Common myeloid progenitor, CD34-positive (primary cell): Measurements from ENCODE around the gene MPPE1.

ENCODE experiments used
- CTCF ChIA-PET: fragments of 350-600 bp; sonication (Branson Sonifier 250); formaldehyde crosslinking; loops from one replicate; lab custom pipeline; 2021; ENCODE audit warnings: antibody characterized with exemption; lab: Charles Lee
- POLR2A ChIA-PET: fragments of 350-600 bp; sonication (Branson Sonifier 250); formaldehyde crosslinking; loops from one replicate; lab custom pipeline; 2021; ENCODE audit warnings: antibody characterized with exemption; lab: Charles Lee
- DNase-seq, 3 donors: peaks; one replicate each; pipeline versions ENCODE4 v3.0.0 to v3.0.0-alpha.2; 2013
- H3K27ac ChIP-seq, 2 experiments: 1 replicate in 1 of 2; 2 replicates in 1 of 2; pipeline ENCODE4 v1.7.0; 2013; ENCODE audit warnings: inconsistent platforms in 2 of 2, low read length in 2 of 2, mild to moderate bottlenecking in 2 of 2, low read depth in 1 of 2, moderate library complexity in 1 of 2; ENCODE audit not compliant: severe bottlenecking in 2 of 2, insufficient read depth in 1 of 2, poor library complexity in 1 of 2
- H3K27me3 ChIP-seq, 5 experiments: replicated peaks in 2 of 5; 1 replicate in 3 of 5; 2 replicates in 2 of 5; pipeline versions ENCODE4 v1.6.1 to v1.7.0; 2013; ENCODE audit warnings: low read length in 4 of 5, mild to moderate bottlenecking in 2 of 5, moderate library complexity in 2 of 5, inconsistent platforms in 1 of 5; ENCODE audit not compliant: insufficient read depth in 5 of 5, control insufficient read depth in 4 of 5
- H3K36me3 ChIP-seq, 4 experiments: 1 replicate in 2 of 4; 2 replicates in 2 of 4; pipeline versions ENCODE4 v1.6.1 to v1.7.0; 2013; ENCODE audit warnings: low read length in 3 of 4, control low read depth in 1 of 4, mild to moderate bottlenecking in 1 of 4; ENCODE audit not compliant: control insufficient read depth in 4 of 4, insufficient read depth in 4 of 4
- H3K4me1 ChIP-seq, 4 experiments: 1 replicate in 3 of 4; 2 replicates in 1 of 4; pipeline versions ENCODE4 v1.6.1 to v1.7.1; 2013; ENCODE audit warnings: low read length in 3 of 4, mild to moderate bottlenecking in 3 of 4, control low read depth in 1 of 4, inconsistent platforms in 1 of 4, moderate library complexity in 1 of 4; ENCODE audit not compliant: control insufficient read depth in 4 of 4, insufficient read depth in 4 of 4; ENCODE audit errors: control extremely low read depth in 1 of 4
- H3K4me3 ChIP-seq, 7 experiments: 1 replicate in 4 of 7; 2 replicates in 3 of 7; pipeline versions ENCODE4 v1.5.1 to v1.7.0; 2013; ENCODE audit warnings: mild to moderate bottlenecking in 7 of 7, low read length in 6 of 7, moderate library complexity in 6 of 7, inconsistent platforms in 2 of 7, low read depth in 2 of 7, control low read depth in 1 of 7; ENCODE audit not compliant: insufficient read depth in 4 of 7, control insufficient read depth in 1 of 7; ENCODE audit errors: extremely low read depth in 1 of 7
- H3K9me3 ChIP-seq, 5 experiments: 1 replicate in 4 of 5; 2 replicates in 1 of 5; pipeline versions ENCODE4 v1.6.1 to v1.7.1; 2013; ENCODE audit warnings: low read length in 4 of 5, mild to moderate bottlenecking in 2 of 5, inconsistent platforms in 1 of 5, low read depth in 1 of 5, moderate library complexity in 1 of 5; ENCODE audit not compliant: control insufficient read depth in 4 of 5, insufficient read depth in 2 of 5; ENCODE audit errors: control extremely low read depth in 1 of 5
- WGBS: methylation state at CpG from one replicate; pipeline ENCODE4 v1.1.5; 2013; ENCODE audit not compliant: insufficient coverage; 5-methylcytosine and 5-hydroxymethylcytosine counted together

MPPE1 gene

DNA sequence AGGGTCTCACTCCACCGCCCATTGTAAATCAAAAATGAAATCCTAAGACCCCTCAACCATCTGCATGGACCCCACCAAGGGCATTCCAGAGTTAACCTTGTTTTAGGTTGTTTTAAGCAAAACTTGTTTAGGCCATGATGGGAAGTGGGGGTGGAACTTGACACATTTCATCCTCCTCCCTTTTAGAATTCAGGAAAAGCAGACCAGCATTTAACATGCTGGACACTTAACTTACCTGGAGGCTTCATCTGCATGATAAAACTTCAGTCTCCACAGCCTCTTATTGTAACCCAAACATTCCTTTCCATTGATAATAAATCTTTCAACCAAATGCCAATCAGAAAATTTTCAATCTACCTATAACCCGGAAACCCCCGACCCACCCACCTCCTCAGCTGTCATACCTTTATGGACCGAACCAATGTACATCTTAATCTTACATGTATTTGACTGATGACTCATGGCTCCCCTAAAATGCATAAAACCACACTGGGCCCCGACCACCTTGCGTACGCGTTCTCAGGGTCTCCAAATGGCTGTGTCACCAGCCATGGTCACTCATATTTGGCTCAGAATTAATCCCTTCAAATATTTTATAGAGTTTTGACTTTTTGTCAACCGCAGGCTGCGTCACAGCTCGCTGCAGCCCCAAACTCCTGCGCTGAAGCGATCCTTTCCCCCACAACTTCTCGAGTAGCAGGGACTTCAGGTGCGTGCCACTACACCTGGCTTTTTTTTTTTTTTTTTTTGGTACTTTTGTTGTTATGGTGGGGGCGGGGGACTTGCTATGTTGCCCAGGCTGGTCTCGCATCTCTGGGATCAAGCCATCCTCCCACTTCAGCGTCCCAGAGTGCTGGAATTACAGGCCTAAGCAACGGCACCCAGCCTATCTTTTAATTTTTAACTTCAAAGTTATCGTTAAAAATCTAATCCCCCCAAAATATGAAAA, 917 bp downstream of the MPPE1 start:
- ChIA-PET POLR2A (no interaction called here), CTCF (no interaction called here)
- H3K4me3 ChIP-seq: peak overlapping the region in 6 of 7 experiments; percentile 79 to 95 (median 84)
- no peaks in the 10 kb centered on the region for H3K9me3 ChIP-seq
- H3K36me3 ChIP-seq: peaks cover 0 to 27% (median 7%) of the 10 kb centered on the region in 4 experiments
- DNase-seq: peak in 2 of 3 donors; percentile 18 to 46
- peak overlapping the region in 1 of 2 experiments; percentile 95 for H3K27ac ChIP-seq
- peaks cover 8 to 24% (median 18%) of the 10 kb centered on the region in 4 experiments for H3K4me1 ChIP-seq
- no peaks in the 10 kb centered on the region for H3K27me3 ChIP-seq
- 93% methylated on average over 13 of the region's 20 CpGs for WGBS

DNA sequence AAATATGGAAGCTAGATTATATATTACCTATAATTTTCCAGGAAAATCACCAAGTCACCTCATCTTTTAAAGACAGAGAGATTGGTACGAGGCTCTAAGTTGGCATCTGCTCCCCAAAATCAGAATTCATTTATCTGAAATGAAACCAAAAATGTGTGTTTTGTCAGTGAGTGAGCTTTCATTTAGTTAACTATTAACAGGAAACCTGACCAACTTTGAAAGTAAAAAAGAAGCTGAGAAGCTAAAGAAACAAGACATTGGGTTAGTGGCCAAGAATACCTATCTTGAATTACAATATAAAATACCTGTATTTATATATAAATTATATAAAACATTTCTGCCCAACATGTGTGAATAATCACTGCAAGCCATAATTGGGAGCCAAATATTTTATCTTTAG, 1.9 kb downstream of the MPPE1 start:
- no CpG with 5 or more reads among the region's 1 CpG for WGBS
- no peak for DNase-seq
- H3K4me1 ChIP-seq: peaks cover 8 to 24% (median 18%) of the 10 kb centered on the region in 4 experiments
- H3K27ac ChIP-seq: no peak overlapping the region
- peaks cover 0 to 32% (median 8%) of the 10 kb centered on the region in 4 experiments for H3K36me3 ChIP-seq
- ChIA-PET POLR2A (no interaction called here), CTCF (no interaction called here)
- H3K4me3 ChIP-seq: no peak overlapping the region
- no peaks in the 10 kb centered on the region for H3K9me3 ChIP-seq
- H3K27me3 ChIP-seq: no peaks in the 10 kb centered on the region

DNA sequence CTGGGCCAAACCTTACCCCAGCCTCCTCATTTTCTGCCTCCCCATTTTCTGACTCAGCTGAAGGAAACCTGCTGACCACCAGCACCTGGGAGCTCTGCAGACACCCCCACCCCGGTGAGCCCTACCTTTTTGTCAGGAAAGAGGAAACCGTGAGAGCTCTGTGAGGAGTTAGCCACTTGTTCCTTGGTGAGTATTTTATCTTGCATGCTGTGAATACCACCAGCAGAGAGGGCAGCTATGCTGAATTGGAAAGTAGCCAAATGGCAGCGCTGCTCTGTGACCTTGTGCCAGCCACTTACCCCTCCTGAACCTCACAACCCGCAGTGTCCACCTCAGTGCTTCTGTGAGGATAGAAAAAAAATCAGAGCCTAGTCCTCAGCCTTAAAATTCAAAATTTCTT, 2.5 kb downstream of the MPPE1 start:
- Histone ChIP-seq H3K27ac (no peak overlapping the region), H3K36me3 (peaks cover 0 to 32% (median 8%) of the 10 kb centered on the region in 4 experiments), H3K9me3 (no peaks in the 10 kb centered on the region), H3K4me1 (peaks cover 8 to 24% (median 18%) of the 10 kb centered on the region in 4 experiments), H3K4me3 (no peak overlapping the region), H3K27me3 (no peaks in the 10 kb centered on the region)
- ChIA-PET CTCF (no interaction called here), POLR2A (no interaction called here)
- 100% methylated on average over 4 of the region's 4 CpGs for WGBS
- DNase-seq: no peak

DNA sequence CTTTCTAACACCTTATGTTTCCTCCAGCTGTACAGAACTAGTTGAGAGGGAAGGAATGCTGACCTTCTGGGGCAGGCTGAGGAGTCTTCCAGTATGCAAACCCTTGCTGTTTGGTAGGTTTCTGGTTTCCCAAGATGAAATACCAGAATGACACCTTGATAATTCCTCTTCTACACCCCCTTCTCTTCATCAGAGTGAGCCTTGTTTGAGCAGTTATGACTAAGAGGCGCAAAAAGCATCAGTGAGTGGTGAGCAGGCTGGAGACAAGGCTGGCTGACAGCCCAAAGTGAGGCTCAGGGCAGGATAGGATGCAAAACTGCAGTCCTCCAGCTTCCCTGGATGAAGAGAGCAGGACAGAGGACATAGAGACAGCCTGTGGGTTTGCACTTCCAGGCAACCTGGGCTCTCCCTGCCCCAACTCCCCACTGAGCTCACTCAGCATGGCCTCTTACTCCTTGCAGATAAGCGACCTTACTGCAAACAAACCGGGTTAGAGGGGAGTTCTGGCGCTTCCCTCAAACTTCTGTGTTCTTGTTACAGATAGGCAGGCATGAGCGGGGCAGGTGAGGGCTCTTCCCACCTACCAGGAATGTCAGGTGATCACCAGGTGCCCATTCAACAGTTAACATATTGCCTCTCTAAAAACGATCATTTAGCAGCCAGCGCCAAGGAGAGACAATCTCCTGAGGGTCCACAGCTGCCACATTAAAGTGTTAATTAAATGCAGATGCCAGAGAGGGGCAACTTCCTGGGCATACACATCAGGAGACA, 5.4 kb downstream of the MPPE1 start:
- no peak overlapping the region for H3K27ac ChIP-seq
- H3K27me3 ChIP-seq: no peaks in the 10 kb centered on the region
- DNase-seq: no peak
- ChIA-PET CTCF (interaction anchor here (1.0 to 1.1 kb wide), 2 partner anchors 12 to 35 kb away, joined by 3 read pairs; no protein-coding TSS in a partner anchor), POLR2A (no interaction called here)
- no peak overlapping the region for H3K4me3 ChIP-seq
- peaks cover 3 to 12% (median 9%) of the 10 kb centered on the region in 4 experiments for H3K4me1 ChIP-seq
- H3K9me3 ChIP-seq: no peaks in the 10 kb centered on the region
- 95% methylated on average over 7 of the region's 7 CpGs for WGBS
- peaks cover 0 to 34% (median 11%) of the 10 kb centered on the region in 4 experiments for H3K36me3 ChIP-seq

DNA sequence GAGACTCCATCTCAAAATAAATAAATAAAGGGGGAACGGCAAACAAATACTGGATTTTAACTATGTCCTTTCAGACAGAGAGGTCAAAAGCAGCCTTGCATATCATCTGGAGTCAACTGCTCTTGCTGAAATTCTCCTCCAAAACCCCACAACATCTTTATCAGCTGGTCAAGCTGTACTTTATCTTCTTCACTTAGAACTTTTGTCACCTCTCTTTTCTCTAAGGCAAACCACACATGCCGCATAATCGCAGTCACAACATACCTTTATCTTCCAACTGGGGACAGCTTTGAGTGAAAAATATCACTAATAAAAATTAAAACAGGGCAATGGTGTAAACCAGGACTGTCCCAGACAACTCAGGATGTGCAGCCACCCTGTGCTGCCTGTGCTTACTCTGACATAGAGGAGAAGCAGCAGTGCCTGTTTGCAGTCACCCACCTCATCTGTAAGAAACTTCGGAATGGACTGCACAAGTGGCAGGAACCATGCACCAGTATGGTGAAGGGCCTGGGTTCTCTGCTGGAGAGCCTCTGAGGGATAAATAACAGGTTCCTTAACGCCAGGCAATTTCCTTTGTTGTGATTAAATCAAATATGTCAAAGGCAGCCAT, 6.2 kb downstream of the MPPE1 start:
- 100% methylated on average over 1 of the region's 5 CpGs for WGBS
- Histone ChIP-seq H3K27ac (no peak overlapping the region), H3K4me3 (no peak overlapping the region), H3K27me3 (no peaks in the 10 kb centered on the region), H3K9me3 (no peaks in the 10 kb centered on the region), H3K4me1 (peaks cover 0 to 4% (median 3%) of the 10 kb centered on the region in 4 experiments), H3K36me3 (peaks cover 0 to 39% (median 12%) of the 10 kb centered on the region in 4 experiments)
- ChIA-PET POLR2A (no interaction called here), CTCF (interaction anchor here (1.0 kb wide), 1 partner anchor 13 kb away, joined by 3 read pairs; no protein-coding TSS in a partner anchor)
- peak in 1 of 3 donors; percentile 39 for DNase-seq

DNA sequence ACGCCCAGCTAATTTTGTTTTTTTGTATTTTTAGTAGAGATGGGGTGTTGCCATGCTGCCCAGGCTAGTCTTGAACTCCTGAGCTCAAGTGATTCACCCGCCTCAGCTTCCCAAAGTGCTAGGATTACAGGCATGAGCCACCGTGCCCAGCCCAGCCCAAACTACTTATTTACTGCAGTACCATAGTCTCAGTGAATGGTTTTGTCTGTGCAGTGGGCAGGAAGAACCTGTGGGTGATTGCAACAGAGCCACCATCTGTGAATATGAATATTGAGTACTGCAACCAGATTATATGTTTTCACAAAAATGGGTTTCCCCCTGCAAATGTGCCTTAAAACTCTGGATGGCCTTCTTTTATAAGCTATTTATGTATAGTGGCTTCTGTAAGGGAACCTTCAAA, 9.1 kb downstream of the MPPE1 start:
- Histone ChIP-seq H3K36me3 (peaks cover 2 to 34% (median 12%) of the 10 kb centered on the region in 4 experiments), H3K4me1 (peaks cover 0 to 5% (median 2%) of the 10 kb centered on the region in 4 experiments), H3K27me3 (no peaks in the 10 kb centered on the region), H3K27ac (no peak overlapping the region), H3K9me3 (no peaks in the 10 kb centered on the region), H3K4me3 (no peak overlapping the region)
- WGBS: 100% methylated on average over 1 of the region's 3 CpGs
- ChIA-PET POLR2A (no interaction called here), CTCF (interaction anchor here (0.6 to 1.0 kb wide), 2 partner anchors 14 to 66 kb away, joined by 3 read pairs; no protein-coding TSS in a partner anchor)
- no peak for DNase-seq
